ENCODE results near the gene IMP4.

GRCh38 chr2:130380096-130380934 lies 37.6 kb downstream of the IMP4 start:
- TF ChIP-seq CTCF (IDR thresholded peaks at IDR 0.05) (no peak), EP300 (IDR thresholded peaks at IDR 0.05) (no peak), POLR2A (IDR thresholded peaks at IDR 0.05) (no peak)
